ENCODE measurements around the gene CLCF1. TPM values are rescaled to one million over a fixed set of nuclear protein-coding genes. Genes with fewer than 3 reads are reported as not detected.

Gene CLCF1
- total RNA-seq, 2 donors from 2014 or later, result 1.7 to 4.0 TPM

DNA sequence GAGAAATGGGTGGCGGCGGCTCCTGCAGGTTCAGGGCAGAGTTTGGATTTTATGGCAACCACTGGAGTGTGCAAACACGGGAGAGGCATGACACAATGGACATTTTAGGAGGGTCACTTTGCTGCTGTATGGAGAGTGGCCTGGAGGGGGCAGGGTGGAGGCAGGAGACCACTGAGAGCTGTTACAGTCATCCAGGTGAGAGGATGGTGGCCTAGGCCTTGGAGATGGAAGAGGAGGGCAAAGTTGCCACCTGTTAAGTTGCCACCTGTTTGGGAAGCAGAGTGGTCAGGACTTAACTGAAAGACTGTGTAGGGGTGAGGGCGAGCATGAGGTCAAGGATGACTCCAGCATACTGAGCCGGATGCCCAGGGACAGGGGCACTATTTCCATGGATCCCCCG is 16.1 kb upstream of the CLCF1 start:
- Histone ChIP-seq H3K27ac (no peak overlapping the region), H3K36me3 (no peaks in the 10 kb centered on the region), H3K9me3 (no peaks in the 10 kb centered on the region), H3K27me3 (no peaks in the 10 kb centered on the region), H3K4me1 (peaks cover 5% of the 10 kb centered on the region), H3K9ac (ENCODE audit: low read depth in 2 of 2, low read length in 2 of 2) (peak overlapping the region in 1 of 2 donors; percentile 31), H3K4me3 (no peak overlapping the region)
- peak; percentile 83 for DNase-seq
- intact Hi-C loops (cut with DNase I), result no loop called here
- TF ChIP-seq, protein P1, sequence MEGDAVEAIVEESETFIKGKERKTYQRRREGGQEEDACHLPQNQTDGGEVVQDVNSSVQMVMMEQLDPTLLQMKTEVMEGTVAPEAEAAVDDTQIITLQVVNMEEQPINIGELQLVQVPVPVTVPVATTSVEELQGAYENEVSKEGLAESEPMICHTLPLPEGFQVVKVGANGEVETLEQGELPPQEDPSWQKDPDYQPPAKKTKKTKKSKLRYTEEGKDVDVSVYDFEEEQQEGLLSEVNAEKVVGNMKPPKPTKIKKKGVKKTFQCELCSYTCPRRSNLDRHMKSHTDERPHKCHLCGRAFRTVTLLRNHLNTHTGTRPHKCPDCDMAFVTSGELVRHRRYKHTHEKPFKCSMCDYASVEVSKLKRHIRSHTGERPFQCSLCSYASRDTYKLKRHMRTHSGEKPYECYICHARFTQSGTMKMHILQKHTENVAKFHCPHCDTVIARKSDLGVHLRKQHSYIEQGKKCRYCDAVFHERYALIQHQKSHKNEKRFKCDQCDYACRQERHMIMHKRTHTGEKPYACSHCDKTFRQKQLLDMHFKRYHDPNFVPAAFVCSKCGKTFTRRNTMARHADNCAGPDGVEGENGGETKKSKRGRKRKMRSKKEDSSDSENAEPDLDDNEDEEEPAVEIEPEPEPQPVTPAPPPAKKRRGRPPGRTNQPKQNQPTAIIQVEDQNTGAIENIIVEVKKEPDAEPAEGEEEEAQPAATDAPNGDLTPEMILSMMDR (IDR thresholded peaks at IDR 0.05), result peak; percentile 37

DNA sequence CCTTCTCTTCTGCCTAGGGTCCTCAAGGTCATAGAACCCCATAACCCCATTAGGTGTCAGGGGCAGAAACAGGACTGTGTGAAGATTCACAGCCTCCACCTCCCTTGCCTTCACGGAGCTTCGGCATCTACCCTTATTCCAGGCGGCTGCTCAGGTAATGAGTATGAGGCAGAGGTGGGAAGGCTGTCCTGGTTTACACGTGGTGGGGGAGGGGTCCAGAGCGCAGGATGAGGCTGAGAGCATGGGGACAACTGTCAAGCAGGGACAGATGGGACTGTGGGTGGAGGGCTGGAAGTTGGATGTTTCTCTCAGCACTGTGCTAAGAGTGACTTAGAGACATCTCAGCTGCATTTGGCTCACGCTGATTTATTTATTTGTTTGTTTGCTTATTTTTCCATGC is 14.1 kb upstream of the CLCF1 start:
- no peak overlapping the region for H3K27ac ChIP-seq
- H3K9ac ChIP-seq (ENCODE audit: low read depth in 2 of 2, low read length in 2 of 2), result no peak overlapping the region
- TF ChIP-seq, protein P1 (IDR thresholded peaks at IDR 0.05), result no peak
- no peaks in the 10 kb centered on the region for H3K27me3 ChIP-seq
- H3K36me3 ChIP-seq, result no peaks in the 10 kb centered on the region
- no peak for DNase-seq
- no peak overlapping the region for H3K4me3 ChIP-seq
- intact Hi-C loops (cut with DNase I), result no loop called here
- H3K4me1 ChIP-seq, result peaks cover 2% of the 10 kb centered on the region
- H3K9me3 ChIP-seq, result no peaks in the 10 kb centered on the region

DNA sequence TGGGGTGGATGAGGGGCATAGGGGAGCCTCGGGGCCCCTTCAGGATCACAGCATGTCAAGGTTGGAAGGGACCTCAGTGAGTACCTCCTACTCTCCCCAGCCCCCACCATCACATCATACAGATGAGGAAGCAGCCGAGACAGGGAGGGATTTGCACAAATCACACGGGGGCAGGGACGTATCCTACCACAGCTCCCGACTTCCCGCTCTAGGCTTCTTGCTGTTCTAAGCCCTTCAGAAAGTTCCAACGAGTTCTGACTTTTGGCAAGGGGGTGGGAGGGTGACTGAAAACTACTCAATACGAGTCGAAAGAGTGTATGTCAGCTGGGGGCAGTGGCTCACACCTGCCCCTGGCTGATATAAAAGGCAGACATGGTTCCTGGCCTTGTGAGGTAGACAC is 13.7 kb upstream of the CLCF1 start:
- intact Hi-C loops (cut with DNase I), result no loop called here
- TF ChIP-seq, protein P1 (IDR thresholded peaks at IDR 0.05), result no peak

DNA sequence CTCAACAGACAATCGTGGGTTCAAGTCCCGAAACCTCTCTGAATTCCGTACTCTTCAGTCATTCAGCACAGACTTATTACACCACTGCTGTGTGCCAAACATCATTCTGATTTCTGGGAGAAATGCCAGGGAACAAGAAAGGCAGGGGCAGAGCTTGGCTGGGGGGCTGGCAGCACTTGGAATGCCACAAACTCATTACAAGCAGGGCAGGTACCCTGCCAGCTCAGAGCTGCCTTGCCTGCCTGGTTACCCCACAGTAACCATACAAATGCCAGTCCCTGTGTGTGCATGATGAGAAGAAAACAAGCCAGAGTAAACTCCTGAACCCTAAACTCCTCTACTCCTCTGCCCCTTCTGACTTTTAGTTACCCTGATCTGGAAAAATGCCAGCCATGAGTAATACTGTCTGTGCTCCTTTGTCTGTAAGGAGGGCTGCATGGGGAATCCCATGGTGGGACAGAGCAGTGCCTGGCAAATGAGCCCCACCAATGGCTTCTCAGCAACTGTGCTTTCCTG is 11.5 kb upstream of the CLCF1 start:
- H3K27me3 ChIP-seq, result no peaks in the 10 kb centered on the region
- H3K27ac ChIP-seq, result no peak overlapping the region
- DNase-seq, result no peak
- H3K4me3 ChIP-seq, result no peak overlapping the region
- H3K4me1 ChIP-seq, result no peaks in the 10 kb centered on the region
- TF ChIP-seq, protein P1 (IDR thresholded peaks at IDR 0.05), result no peak
- intact Hi-C loops (cut with DNase I), result loop anchor here (5.0 kb wide), 2 partner anchors 38 to 118 kb away; partner anchors contain the start of gene GRK2
- H3K9me3 ChIP-seq, result no peaks in the 10 kb centered on the region
- H3K36me3 ChIP-seq, result no peaks in the 10 kb centered on the region
- H3K9ac ChIP-seq (ENCODE audit: low read depth in 2 of 2, low read length in 2 of 2), result peak overlapping the region in 1 of 2 donors; percentile 34

More for the DNA sequence above, 13.7 kb upstream of the CLCF1 start:
- no peak overlapping the region for H3K4me3 ChIP-seq
- H3K9ac ChIP-seq (ENCODE audit: low read depth in 2 of 2, low read length in 2 of 2), result peak overlapping the region in 1 of 2 donors; percentile 17
- no peaks in the 10 kb centered on the region for H3K27me3 ChIP-seq
- H3K27ac ChIP-seq, result no peak overlapping the region
- no peaks in the 10 kb centered on the region for H3K36me3 ChIP-seq
- no peaks in the 10 kb centered on the region for H3K4me1 ChIP-seq
- H3K9me3 ChIP-seq, result no peaks in the 10 kb centered on the region
- DNase-seq, result no peak

DNA sequence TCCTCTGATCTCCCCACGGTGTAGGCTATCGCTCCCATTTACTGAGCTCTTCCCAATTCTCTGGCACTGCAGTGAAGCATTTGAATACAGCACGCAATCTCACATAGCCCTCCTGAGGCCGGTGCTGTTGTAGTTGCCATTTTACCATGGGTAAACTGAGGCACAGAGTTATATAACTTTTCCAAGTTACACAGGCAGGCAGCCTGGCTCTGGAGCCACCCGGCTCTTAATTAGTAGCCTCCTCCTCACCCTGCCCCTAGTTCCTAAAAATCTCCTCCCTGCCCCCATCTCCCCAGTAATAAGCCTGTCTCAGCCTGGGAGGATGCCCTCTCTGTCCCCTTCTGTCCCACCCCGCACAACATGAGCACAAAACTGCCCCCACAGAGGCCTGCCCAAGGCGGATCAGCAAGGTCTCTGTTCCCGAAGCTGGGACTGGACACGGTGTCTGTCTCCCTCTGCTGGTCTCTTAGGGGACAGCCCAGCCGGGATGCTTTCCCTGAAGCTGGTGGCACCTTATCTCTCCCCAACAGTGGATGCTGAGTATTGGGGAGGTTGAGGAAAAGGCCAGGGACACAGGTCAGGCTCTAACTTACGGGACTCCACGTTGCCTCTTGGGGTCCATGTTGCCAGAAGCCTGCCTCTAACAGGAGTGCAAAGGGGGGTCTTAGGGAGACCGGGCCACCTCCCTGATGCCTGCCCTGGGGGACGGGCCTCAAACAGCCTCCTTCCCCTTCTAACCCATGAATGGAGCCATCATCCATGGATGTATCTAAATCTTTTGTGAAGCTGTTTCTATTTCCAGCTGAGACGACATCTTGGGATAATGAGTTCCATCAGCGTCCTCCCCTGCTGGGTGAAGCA is 9.1 kb upstream of the CLCF1 start:
- peaks cover 4% of the 10 kb centered on the region for H3K4me1 ChIP-seq
- no peak overlapping the region for H3K27ac ChIP-seq
- no peaks in the 10 kb centered on the region for H3K36me3 ChIP-seq
- no peak overlapping the region for H3K4me3 ChIP-seq
- peak; percentile 88 for DNase-seq
- peak overlapping the region in 1 of 2 donors; percentile 55 for H3K9ac ChIP-seq (ENCODE audit: low read depth in 2 of 2, low read length in 2 of 2)
- TF ChIP-seq, protein P1 (IDR thresholded peaks at IDR 0.05), result peak; percentile 95
- intact Hi-C loops (cut with DNase I), result loop anchor here (5.0 kb wide), 2 partner anchors 35 to 115 kb away; partner anchors contain the start of gene GRK2
- no peaks in the 10 kb centered on the region for H3K9me3 ChIP-seq
- no peaks in the 10 kb centered on the region for H3K27me3 ChIP-seq

Measured in colonic mucosa (tissue), 4 donors.